HUES6 (cell line): ENCODE measurements around the gene RAX2.

Experiments used
- H3K27ac ChIP-seq: 2 replicates; pipeline ENCODE4 v1.7.0; 2013; ENCODE audit warnings: low read depth, mild to moderate bottlenecking, low read length, inconsistent platforms
- H3K27me3 ChIP-seq: 2 replicates; pipeline ENCODE4 v1.6.1; 2013; ENCODE audit warnings: low read length; ENCODE audit not compliant: control insufficient read depth, insufficient read depth
- H3K36me3 ChIP-seq: 2 replicates; pipeline ENCODE4 v1.6.1; 2013; ENCODE audit warnings: low read length; ENCODE audit not compliant: control insufficient read depth, insufficient read depth
- H3K4me1 ChIP-seq: 2 replicates; pipeline ENCODE4 v1.6.1; 2013; ENCODE audit warnings: low read length; ENCODE audit not compliant: control insufficient read depth, insufficient read depth
- H3K4me3 ChIP-seq: 2 replicates; pipeline ENCODE4 v1.5.1; 2013; ENCODE audit warnings: low read depth, low read length
- H3K9ac ChIP-seq: one replicate; pipeline ENCODE4 v1.6.1; 2013; ENCODE audit warnings: mild to moderate bottlenecking, low read length
- H3K9me3 ChIP-seq: 2 replicates; pipeline ENCODE4 v1.6.1; 2013; ENCODE audit warnings: low read depth, low read length; ENCODE audit not compliant: control insufficient read depth, insufficient read depth

The RAX2 gene

DNA sequence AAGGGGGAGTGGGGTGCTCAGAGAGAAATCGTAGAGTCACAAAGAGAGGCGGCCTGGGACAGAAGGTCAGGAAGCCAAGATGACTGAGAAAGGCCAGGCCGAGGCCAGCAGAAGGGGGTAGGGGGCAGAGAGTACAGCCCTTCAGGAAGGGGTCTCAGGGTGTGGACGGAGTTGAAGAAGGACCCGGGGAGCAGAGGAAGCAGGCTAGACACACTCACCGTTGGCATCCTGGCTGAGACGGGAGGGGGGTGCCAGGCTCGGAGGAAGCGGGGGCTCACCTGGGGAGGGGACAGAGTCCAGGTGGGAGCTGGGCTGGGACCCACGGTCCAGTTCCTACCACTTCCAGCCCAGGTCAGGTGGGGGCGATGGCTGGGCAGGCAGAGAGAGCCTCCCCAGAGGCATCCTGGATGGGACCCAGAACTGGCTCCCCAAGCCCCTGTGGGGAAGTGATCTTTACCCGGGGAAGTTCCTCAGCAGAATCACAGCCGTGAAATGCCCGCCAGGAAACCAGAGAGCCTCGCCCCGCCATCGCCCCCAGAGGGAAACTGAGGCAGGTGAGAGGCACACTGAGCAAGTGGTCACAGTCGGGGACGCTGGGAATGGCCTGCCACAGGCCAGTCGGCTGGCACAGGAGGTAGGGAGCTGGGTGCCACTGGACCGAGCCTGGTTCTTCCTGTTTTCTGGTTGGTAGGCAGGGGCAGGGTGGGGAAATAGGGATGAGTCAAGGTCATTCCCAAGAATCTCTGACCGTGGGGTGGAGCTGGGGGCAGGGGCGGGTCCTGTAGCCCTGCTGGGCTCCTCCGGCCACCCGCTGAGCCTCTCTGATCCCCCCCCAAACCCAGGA lies 12.8 kb upstream of the RAX2 start:
- Histone ChIP-seq H3K4me1 (peaks cover 9% of the 10 kb centered on the region; the same call in 1 of the 2 replicates), H3K27me3 (peaks cover 34% of the 10 kb centered on the region), H3K9me3 (peaks cover 22% of the 10 kb centered on the region), H3K36me3 (peaks cover 8% of the 10 kb centered on the region; the same call in 1 of the 2 replicates), H3K4me3 (peak overlapping the region; percentile 71), H3K27ac (no peak overlapping the region), H3K9ac (no peak overlapping the region)

DNA sequence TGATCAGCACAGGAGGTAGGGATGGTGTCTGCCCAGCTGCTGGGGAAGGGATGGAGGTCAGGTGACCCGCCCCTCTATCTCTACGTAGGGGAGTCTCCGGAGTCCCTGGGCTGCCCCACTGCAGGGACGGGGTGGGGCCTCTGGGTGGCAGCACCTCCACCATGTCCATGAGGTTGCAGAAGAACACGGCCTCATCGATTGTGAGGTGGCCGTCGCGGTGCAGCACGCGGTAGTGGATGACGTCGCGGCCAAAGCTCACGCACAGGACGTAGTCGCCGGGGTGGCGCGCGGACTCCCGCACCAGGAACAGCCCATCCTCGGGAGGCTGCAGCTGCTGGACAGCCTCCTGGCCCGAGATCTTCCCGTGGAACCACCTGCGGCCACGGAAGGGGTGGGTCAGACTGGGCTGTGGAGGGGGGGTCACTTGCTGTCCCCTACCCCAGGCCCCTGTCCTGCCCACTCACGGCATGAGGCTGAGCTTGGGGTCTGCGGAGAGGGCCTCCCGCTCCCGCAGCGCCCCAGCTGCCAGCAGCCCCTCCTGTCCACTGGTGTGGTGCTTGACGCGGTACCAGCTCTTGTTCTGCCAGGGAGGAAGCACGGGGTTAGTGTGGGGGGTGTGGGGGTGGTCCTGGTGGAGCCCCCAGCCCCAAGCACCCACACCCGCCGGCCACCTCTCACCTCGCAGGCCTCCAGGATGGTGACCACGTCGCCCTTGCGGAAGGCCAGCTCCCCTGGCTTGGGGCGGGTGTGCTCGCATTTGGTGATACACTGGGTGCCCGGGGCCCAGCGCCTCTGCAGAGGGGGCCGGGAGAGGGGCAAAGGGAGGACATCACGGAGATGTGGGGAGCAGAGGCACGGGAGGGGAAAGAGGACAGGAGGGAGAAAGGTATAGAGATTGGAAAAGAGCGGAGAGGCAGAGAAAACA lies 11.9 kb upstream of the RAX2 start:
- H3K27ac ChIP-seq: no peak overlapping the region
- H3K9ac ChIP-seq: no peak overlapping the region

GRCh38 chr19:3782903-3783302 lies 10.9 kb upstream of the RAX2 start:
- H3K4me3 ChIP-seq: no peak overlapping the region
- H3K27ac ChIP-seq: no peak overlapping the region
- no peak overlapping the region for H3K9ac ChIP-seq
- peaks cover 9% of the 10 kb centered on the region; the same call in 1 of the 2 replicates for H3K4me1 ChIP-seq
- H3K27me3 ChIP-seq: peaks cover 34% of the 10 kb centered on the region
- H3K36me3 ChIP-seq: peaks cover 8% of the 10 kb centered on the region; the same call in 1 of the 2 replicates
- peaks cover 22% of the 10 kb centered on the region for H3K9me3 ChIP-seq

More for the DNA sequence above, 11.9 kb upstream of the RAX2 start:
- Histone ChIP-seq H3K9me3 (peaks cover 22% of the 10 kb centered on the region), H3K27me3 (peaks cover 34% of the 10 kb centered on the region), H3K36me3 (peaks cover 8% of the 10 kb centered on the region; the same call in 1 of the 2 replicates), H3K4me3 (no peak overlapping the region), H3K4me1 (peaks cover 9% of the 10 kb centered on the region; the same call in 1 of the 2 replicates)

GRCh38 chr19:3782330-3782729 lies 10.3 kb upstream of the RAX2 start:
- H3K4me1 ChIP-seq: peaks cover 9% of the 10 kb centered on the region; the same call in 1 of the 2 replicates
- H3K4me3 ChIP-seq: no peak overlapping the region
- H3K27me3 ChIP-seq: peaks cover 34% of the 10 kb centered on the region
- peaks cover 8% of the 10 kb centered on the region; the same call in 1 of the 2 replicates for H3K36me3 ChIP-seq
- no peak overlapping the region for H3K9ac ChIP-seq
- peaks cover 22% of the 10 kb centered on the region for H3K9me3 ChIP-seq
- H3K27ac ChIP-seq: no peak overlapping the region

DNA sequence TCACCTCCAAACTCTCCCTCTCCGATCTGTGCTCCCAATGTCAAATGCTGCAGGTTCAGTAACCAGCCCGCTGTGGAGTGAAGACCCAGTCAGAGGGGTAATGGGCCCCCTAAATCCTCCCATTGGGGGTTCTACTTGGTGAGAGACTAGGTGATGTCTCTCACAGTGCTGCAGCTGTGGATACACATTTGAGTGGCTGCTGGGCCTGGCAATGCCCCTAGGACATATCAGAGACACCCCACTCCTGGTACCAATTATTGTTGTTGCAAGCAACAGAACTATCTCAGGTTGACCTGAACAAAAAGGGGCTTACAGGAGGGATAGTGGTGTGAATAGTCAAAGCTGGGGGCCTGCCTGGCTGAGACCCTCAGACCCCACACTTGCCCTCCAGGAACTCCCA lies 9.6 kb upstream of the RAX2 start:
- peaks cover 9% of the 10 kb centered on the region; the same call in 1 of the 2 replicates for H3K4me1 ChIP-seq

DNA sequence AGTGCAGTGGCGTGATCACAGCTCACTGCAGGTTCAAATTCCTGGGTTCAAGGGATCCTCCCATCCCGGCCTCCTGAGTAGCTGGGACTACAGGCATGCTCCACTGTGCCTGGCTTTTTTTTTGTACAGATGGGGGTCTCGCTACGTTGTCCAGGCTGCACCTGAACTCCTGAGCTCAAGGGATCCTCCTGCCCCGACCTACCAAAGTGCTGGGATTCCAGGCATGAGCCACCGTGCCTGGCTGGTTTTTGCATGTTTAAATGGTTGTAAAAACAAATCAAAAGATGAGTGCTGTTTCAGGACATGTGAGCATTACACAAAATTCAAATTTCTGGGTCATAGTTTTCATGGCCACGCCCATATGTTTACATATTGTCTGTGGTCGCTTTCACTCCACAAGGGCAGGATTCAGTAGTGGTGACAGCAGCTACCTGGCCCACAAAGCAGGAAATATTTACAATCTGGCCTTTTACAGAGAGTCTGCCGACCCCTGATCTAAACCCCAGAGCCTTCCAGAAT lies 8.8 kb upstream of the RAX2 start:
- Histone ChIP-seq H3K36me3 (peaks cover 8% of the 10 kb centered on the region; the same call in 1 of the 2 replicates), H3K27me3 (peaks cover 23% of the 10 kb centered on the region), H3K4me3 (no peak overlapping the region), H3K9me3 (peaks cover 22% of the 10 kb centered on the region), H3K9ac (no peak overlapping the region), H3K27ac (no peak overlapping the region), H3K4me1 (peaks cover 9% of the 10 kb centered on the region; the same call in 1 of the 2 replicates)

More for the DNA sequence above, 9.6 kb upstream of the RAX2 start:
- Histone ChIP-seq H3K27ac (no peak overlapping the region), H3K9me3 (peaks cover 22% of the 10 kb centered on the region), H3K9ac (no peak overlapping the region), H3K4me3 (no peak overlapping the region), H3K36me3 (peaks cover 8% of the 10 kb centered on the region; the same call in 1 of the 2 replicates), H3K27me3 (peaks cover 28% of the 10 kb centered on the region)

GRCh38 chr19:3778899-3779723 lies 7.1 kb upstream of the RAX2 start:
- Histone ChIP-seq H3K27me3 (peaks cover 5% of the 10 kb centered on the region), H3K36me3 (peaks cover 8% of the 10 kb centered on the region; the same call in 1 of the 2 replicates), H3K9me3 (peaks cover 22% of the 10 kb centered on the region), H3K4me1 (no peaks in the 10 kb centered on the region), H3K9ac (no peak overlapping the region), H3K27ac (no peak overlapping the region), H3K4me3 (no peak overlapping the region)

DNA sequence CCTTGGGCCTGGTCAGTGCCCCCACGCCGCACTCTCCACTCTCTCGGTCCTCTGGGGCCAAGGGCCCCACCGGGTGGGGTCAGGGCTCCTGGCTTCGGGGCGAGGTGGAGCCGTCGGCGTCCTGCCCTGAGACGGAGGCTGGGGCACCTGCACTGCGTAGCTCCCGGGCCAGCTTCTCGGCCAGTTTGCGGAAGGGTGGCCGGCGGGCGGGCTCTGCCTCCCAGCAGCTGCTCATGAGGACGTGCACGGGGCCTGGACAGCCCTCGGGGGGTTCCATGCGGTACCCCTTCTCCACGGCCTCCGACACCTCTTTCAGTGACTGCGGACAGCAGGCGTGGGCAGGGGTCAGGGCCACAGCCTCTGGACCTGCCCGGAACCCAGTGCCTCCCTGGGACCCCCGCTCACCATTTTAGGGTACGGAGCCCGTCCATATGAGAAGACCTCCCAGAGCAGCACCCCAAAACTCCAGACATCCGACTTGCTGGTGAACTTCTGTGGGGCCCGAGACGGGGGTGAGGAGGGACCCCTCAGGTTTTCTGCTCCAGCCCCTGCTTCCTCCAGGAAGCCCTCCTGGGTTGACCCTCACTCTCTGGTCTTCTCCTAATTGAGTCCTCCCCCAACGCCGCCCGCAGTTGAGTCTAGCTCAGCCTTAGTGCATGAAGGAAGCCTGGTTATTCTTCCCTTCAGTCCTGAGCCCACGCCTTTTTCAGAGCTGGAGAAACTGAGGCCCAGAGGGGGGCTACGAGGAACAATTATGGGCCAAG lies 6.3 kb upstream of the RAX2 start:
- Histone ChIP-seq H3K27ac (no peak overlapping the region), H3K27me3 (no peaks in the 10 kb centered on the region), H3K36me3 (peaks cover 8% of the 10 kb centered on the region; the same call in 1 of the 2 replicates), H3K9ac (no peak overlapping the region), H3K4me1 (no peaks in the 10 kb centered on the region), H3K9me3 (peaks cover 22% of the 10 kb centered on the region), H3K4me3 (no peak overlapping the region)

DNA sequence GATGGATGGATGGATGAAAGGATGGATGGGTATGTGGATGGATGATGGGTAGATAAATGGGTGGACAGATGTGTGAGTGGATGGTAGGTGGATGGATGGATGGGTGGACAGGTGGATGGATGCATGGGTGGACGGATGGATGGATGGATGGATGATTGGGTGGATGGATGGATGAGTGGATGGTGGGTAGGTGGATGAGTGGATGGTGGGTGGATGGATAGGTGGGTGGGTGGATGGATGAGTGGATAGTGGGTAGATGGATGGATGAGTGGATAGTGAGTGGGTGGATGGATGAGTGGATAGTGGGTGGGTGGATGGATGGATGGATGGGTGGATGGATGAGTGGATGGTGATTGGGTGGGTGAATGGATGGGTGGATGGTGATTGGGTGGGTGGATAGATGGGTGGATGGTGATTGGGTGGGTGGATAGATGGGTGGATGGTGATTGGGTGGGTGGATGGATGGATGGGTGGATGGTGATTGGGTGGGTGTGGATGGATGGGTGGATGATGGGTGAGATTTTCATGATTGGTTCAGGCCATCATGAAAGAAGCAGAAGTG lies 4.5 kb upstream of the RAX2 start:
- peaks cover 10% of the 10 kb centered on the region for H3K9me3 ChIP-seq
- H3K27ac ChIP-seq: no peak overlapping the region
- H3K4me3 ChIP-seq: no peak overlapping the region
- H3K9ac ChIP-seq: no peak overlapping the region
- H3K4me1 ChIP-seq: 0 out of 2 replicates have a peak, but pooled peaks cover 3% of the 10 kb centered on the region
- H3K27me3 ChIP-seq: no peaks in the 10 kb centered on the region
- no peaks in the 10 kb centered on the region for H3K36me3 ChIP-seq
